ENCODE data around the gene CASQ1. TPM values are rescaled to one million over a fixed set of nuclear protein-coding genes. Genes with fewer than 3 reads are reported as not detected.

CASQ1 gene
- total and polyA plus RNA-seq, 2 of the 13 experiments (the other 11 are each of a cell fraction or from before 2014, with no cell fraction given), result 0.09 to 0.20 TPM

- TF ChIP-seq CENPT (CRISPR knock-in tag; IDR thresholded peaks at IDR 0.05; ENCODE audit: low read depth), result no peak
- no peak for TF ChIP-seq ZSCAN5A (CRISPR knock-in tag; IDR thresholded peaks at IDR 0.05; ENCODE audit: borderline replicate concordance)
- no peak for TF ChIP-seq SMAD3 (CRISPR knock-in tag; IDR thresholded peaks at IDR 0.05)
- no peak for TF ChIP-seq LCORL (IDR thresholded peaks at IDR 0.05)
- no peak for TF ChIP-seq LCORL (CRISPR knock-in tag; IDR thresholded peaks at IDR 0.05)
Observed at GRCh38 chr1:160214481-160215140, 24.2 kb downstream of the CASQ1 start (continued).

- no peak for DNase-seq (ENCODE audit: low spot score)
- Histone ChIP-seq H3K36me3 (replicated peaks in 1 of 2; ENCODE audit: control insufficient read depth in 1 of 2, insufficient read depth in 2 of 2, low read length in 2 of 2) (peaks cover 43 to 82% of the 10 kb centered on the region in 2 experiments), H3K27me3 (ENCODE audit: control insufficient read depth in 1 of 2, insufficient read depth in 2 of 2, low read length in 2 of 2) (no peaks in the 10 kb centered on the region), H3K9ac (ENCODE audit: insufficient read depth, low read depth, low read length) (no peak overlapping the region), H3K4me1 (ENCODE audit: insufficient read depth, low read length) (peaks cover 16% of the 10 kb centered on the region), H3K4me2 (ENCODE audit: low read depth, low read length) (no peak overlapping the region), H3K79me2 (ENCODE audit: insufficient read depth, low read length) (no peaks in the 10 kb centered on the region), H3K27ac (ENCODE audit: extremely low read length, insufficient read depth, low read length) (no peak overlapping the region), H3K9me3 (ENCODE audit: low read length) (no peaks in the 10 kb centered on the region), H4K20me1 (ENCODE audit: insufficient read depth, low read length) (no peaks in the 10 kb centered on the region; the same call in 1 of the 2 replicates), H3K4me3 (replicated peaks in 1 of 3; ENCODE audit: insufficient read depth in 1 of 3, low read depth in 2 of 3, low read length in 3 of 3) (no peak overlapping the region), H2AFZ (ENCODE audit: low read length) (no peak overlapping the region)
- TF ChIP-seq POLR2G (IDR thresholded peaks at IDR 0.05; ENCODE audit: low read depth, low read length) (0 out of 2 replicates have a peak, but pooled peaks have one; percentile 18), IKZF1 (IDR thresholded peaks at IDR 0.05) (no peak), FLYWCH1 (CRISPR knock-in tag; IDR thresholded peaks at IDR 0.05) (no peak), ZNF20 (CRISPR knock-in tag; IDR thresholded peaks at IDR 0.05) (no peak), ZNF331 (CRISPR knock-in tag; IDR thresholded peaks at IDR 0.05) (no peak)
- ChIA-PET CTCF (ENCODE audit: low intra/inter-chr PET ratio, low total read pairs) (no interaction called here), POLR2A (no interaction called here)
- in situ Hi-C loops (cut with HindIII; ENCODE audit: extremely low pct_ligation_motif_present, low pct_unique_long_range_greater_than_20kb), result loop anchor here (10.0 kb wide), 1 partner anchor 112 kb away; no protein-coding TSS in a partner anchor
- ATAC-seq, result no peak
- no TSS peak for BruUV-seq (replicated peaks)
- intact Hi-C loops (cut with micrococcal nuclease; ENCODE audit: unreplicated experiment), result loop anchor here (5.0 kb wide), 1 partner anchor 36 kb away; no protein-coding TSS in a partner anchor
- FAIRE-seq, result no peak
Observed at GRCh38 chr1:160216301-160216700, 25.9 kb downstream of the CASQ1 start.

All from HepG2 (cell line).